Gastrocnemius medialis (tissue), 4 donors: ENCODE results near the gene MRC1. TPM values are rescaled to one million over a fixed set of nuclear protein-coding genes. Genes with fewer than 3 reads are reported as not detected.

Experiments
- ATAC-seq, 2 donors: fragments of 150-250 bp; one replicate each; pipeline ENCODE4 v1.9.1; 2016
- DNase-seq, 2 donors: peaks; one replicate each; pipeline ENCODE4 v3.0.0-alpha.2; 2019
- H3K27ac ChIP-seq, 4 donors: fragments of 200-600 bp; sonication (generic); 1 replicate in 1 of 4; 2 replicates in 3 of 4; pipeline ENCODE4 v1.5.1; 2016 to 2018; ENCODE audit warnings: mild to moderate bottlenecking in 2 of 4, moderate library complexity in 1 of 4
- H3K27me3 ChIP-seq, 3 donors: fragments of 200-600 bp; sonication (generic) in 2 of 3; 1 replicate in 1 of 3; 2 replicates in 2 of 3; pipeline versions ENCODE4 v1.5.1 to v1.6.0; 2016 to 2019; ENCODE audit warnings: mild to moderate bottlenecking in 1 of 3, moderate library complexity in 1 of 3
- H3K36me3 ChIP-seq, 2 donors: fragments of 200-600 bp; sonication (generic) in 1 of 2; one replicate each; pipeline ENCODE4 v1.5.1; 2017 to 2018
- H3K4me1 ChIP-seq, 2 donors: fragments of 200-600 bp; sonication (generic) in 1 of 2; one replicate each; pipeline ENCODE4 v1.5.1; 2016 to 2017; ENCODE audit warnings: mild to moderate bottlenecking in 2 of 2
- H3K4me3 ChIP-seq, 4 donors: fragments of 200-600 bp; sonication (generic) in 3 of 4; 1 replicate in 1 of 4; 2 replicates in 3 of 4; pipeline ENCODE4 v1.5.1; 2016 to 2019; ENCODE audit warnings: mild to moderate bottlenecking in 2 of 4
- H3K9me3 ChIP-seq, 3 donors: fragments of 200-600 bp; sonication (generic) in 2 of 3; 1 replicate in 1 of 3; 2 replicates in 2 of 3; pipeline ENCODE4 v1.5.1; 2016 to 2019
- POLR2A ChIP-seq, 2 donors: fragments of 450-650 bp; IDR thresholded peaks; one replicate each; pipeline ENCODE4 v1.6.1; 2017; ENCODE audit warnings: antibody characterized with exemption in 2 of 2, mild to moderate bottlenecking in 2 of 2, moderate library complexity in 2 of 2
- in situ Hi-C, 4 donors: fragments of 200-750 bp; cut with MboI; loops; one replicate each; pipeline versions ENCODE4 v1.15.0 to v1.8.0; 2017; ENCODE audit warnings: low sequenced_read_pairs in 4 of 4
- intact Hi-C: fragments of 100-400 bp; cut with DNase I; formaldehyde crosslinking; loops from one replicate; pipeline ENCODE4 v1.15.1; 2023; ENCODE audit warnings: low total_unique reads
- total RNA-seq, 4 donors: library from RNA; depleted of rRNA; stranded (reverse); fragments of >200 nt; gene quantifications; one replicate each; pipeline versions ENCODE4 v1.1.0 to v1.2.3, GENCODE V29; 2016
- TF ChIP-seq, protein P1 (sequence below), 5 experiments: fragments of 450-650 bp in 3 of 5; fragments of 200-600 bp in 2 of 5; sonication (generic) in 2 of 5; IDR thresholded peaks in 4 of 5; conservative IDR thresholded peaks in 1 of 5; 1 replicate in 4 of 5; 2 replicates in 1 of 5; pipeline ENCODE4 v1.5.1; 2016 to 2019; ENCODE audit warnings: antibody characterized with exemption in 5 of 5, mild to moderate bottlenecking in 3 of 5, moderate library complexity in 3 of 5

Gene MRC1
- total RNA-seq, 4 donors from 2014 or later = 5.3 to 13.6 (median 9.3) TPM

DNA sequence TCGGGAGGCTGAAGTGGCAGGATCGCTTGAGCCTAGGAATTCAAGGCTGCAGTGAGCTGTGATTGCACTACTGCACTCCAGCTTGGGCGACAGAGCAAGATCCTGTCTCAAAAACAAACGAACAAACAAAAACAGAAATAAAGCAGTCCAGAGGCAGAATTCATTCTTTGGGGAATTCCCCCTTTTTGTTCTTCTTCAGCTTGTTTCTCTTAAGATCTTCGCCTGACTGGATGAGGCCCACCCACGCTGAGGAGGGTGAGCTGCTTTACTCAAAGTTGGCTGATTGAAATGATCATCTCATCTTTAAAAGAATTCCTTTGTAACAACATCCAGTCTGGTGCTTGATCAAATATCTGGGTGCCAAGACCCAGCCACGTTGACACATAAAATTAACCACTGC is 10.7 kb downstream of the MRC1 start:
- in situ Hi-C loops = no loop called here
- Histone ChIP-seq H3K27ac (no peak overlapping the region), H3K4me3 (no peak overlapping the region), H3K9me3 (no peaks in the 10 kb centered on the region), H3K4me1 (no peaks in the 10 kb centered on the region), H3K27me3 (no peaks in the 10 kb centered on the region), H3K36me3 (no peaks in the 10 kb centered on the region)
- no peak for DNase-seq
- ATAC-seq = no peak
- intact Hi-C loops = no loop called here
- no peak for TF ChIP-seq POLR2A (IDR thresholded peaks at IDR 0.05)
- TF ChIP-seq, protein P1, sequence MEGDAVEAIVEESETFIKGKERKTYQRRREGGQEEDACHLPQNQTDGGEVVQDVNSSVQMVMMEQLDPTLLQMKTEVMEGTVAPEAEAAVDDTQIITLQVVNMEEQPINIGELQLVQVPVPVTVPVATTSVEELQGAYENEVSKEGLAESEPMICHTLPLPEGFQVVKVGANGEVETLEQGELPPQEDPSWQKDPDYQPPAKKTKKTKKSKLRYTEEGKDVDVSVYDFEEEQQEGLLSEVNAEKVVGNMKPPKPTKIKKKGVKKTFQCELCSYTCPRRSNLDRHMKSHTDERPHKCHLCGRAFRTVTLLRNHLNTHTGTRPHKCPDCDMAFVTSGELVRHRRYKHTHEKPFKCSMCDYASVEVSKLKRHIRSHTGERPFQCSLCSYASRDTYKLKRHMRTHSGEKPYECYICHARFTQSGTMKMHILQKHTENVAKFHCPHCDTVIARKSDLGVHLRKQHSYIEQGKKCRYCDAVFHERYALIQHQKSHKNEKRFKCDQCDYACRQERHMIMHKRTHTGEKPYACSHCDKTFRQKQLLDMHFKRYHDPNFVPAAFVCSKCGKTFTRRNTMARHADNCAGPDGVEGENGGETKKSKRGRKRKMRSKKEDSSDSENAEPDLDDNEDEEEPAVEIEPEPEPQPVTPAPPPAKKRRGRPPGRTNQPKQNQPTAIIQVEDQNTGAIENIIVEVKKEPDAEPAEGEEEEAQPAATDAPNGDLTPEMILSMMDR (IDR thresholded peaks at IDR 0.05 in 4 of 5, conservative IDR thresholded peaks at IDR 0.05 in 1 of 5) = no peak

DNA sequence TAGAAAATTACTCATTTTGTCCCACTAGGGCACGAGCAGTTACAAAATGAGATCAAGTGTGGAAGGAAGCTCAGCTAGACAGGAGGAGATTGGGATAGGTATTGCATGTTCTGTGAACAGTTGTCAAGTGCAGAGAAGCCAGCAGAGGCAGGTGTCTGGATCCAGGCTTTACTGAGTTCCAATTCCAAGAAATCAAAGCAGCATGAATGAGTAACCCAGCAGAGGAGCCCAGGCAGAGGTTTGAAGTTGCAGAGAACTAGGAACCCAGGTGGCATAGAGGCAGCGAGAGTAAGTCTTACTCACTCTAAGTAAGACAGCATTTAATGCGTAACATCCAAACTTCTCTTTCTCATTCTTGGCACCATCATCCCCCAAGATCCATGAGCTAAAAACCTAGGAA is 11.8 kb downstream of the MRC1 start:
- no peak for TF ChIP-seq POLR2A (IDR thresholded peaks at IDR 0.05)
- TF ChIP-seq, protein P1 (IDR thresholded peaks at IDR 0.05 in 4 of 5, conservative IDR thresholded peaks at IDR 0.05 in 1 of 5) = no peak
- Histone ChIP-seq H3K4me3 (no peak overlapping the region), H3K4me1 (no peaks in the 10 kb centered on the region), H3K36me3 (no peaks in the 10 kb centered on the region), H3K27ac (no peak overlapping the region), H3K9me3 (no peaks in the 10 kb centered on the region), H3K27me3 (no peaks in the 10 kb centered on the region)
- in situ Hi-C loops = no loop called here
- intact Hi-C loops = no loop called here
- ATAC-seq (peak in 1 of 2 donors; percentile 33), DNase-seq (no peak)

DNA sequence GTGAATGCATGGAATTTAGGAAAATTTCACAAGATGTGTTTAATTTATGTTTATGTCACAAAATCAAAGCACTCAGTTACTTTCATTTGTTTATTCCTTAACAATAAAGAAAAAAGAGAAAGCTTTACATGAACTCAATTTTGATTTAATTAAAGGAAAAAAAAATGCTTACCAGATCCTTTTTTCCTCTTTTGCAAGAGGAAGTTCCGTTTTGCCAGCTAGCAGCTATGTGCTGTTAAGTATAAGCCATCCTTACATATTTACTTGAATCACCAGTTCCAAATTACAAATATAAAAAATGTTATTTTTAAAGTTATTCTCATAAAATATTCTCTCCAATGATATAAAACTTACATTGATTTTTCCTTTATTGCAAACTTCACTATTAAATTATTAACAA is 12.7 kb downstream of the MRC1 start:
- H3K27me3 ChIP-seq = no peaks in the 10 kb centered on the region
- H3K4me3 ChIP-seq = no peak overlapping the region
- H3K9me3 ChIP-seq = no peaks in the 10 kb centered on the region
- H3K4me1 ChIP-seq = no peaks in the 10 kb centered on the region
- TF ChIP-seq, protein P1 (IDR thresholded peaks at IDR 0.05 in 4 of 5, conservative IDR thresholded peaks at IDR 0.05 in 1 of 5) = no peak
- no peak for TF ChIP-seq POLR2A (IDR thresholded peaks at IDR 0.05)
- no peaks in the 10 kb centered on the region for H3K36me3 ChIP-seq
- in situ Hi-C loops = no loop called here
- no peak overlapping the region for H3K27ac ChIP-seq
- intact Hi-C loops = no loop called here
- no peak for DNase-seq
- no peak for ATAC-seq

DNA sequence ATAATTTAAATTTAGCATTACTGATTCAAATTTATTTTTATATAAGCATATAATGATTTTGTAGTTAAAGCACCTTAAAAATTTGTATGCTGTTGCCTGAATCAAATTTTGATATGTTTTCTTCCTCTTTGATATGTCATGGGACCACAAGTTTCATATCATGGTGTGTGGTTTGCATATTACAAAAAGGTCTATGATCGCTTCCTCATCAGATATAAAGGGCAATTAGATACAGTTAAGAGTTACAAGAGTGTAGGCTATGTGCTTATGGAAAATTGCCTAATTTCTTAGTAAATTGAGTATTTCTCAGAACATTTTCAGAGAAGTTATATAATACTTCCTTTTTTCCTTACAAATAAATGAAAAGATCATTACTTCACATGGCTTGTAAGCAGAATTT is 22.2 kb downstream of the MRC1 start:
- no peak overlapping the region for H3K4me3 ChIP-seq
- H3K27ac ChIP-seq = no peak overlapping the region
- H3K9me3 ChIP-seq = no peaks in the 10 kb centered on the region
- TF ChIP-seq, protein P1 (IDR thresholded peaks at IDR 0.05 in 4 of 5, conservative IDR thresholded peaks at IDR 0.05 in 1 of 5) = no peak
- TF ChIP-seq POLR2A (IDR thresholded peaks at IDR 0.05) = no peak
- no peaks in the 10 kb centered on the region for H3K4me1 ChIP-seq
- no peaks in the 10 kb centered on the region for H3K36me3 ChIP-seq
- DNase-seq (no peak), ATAC-seq (no peak)
- H3K27me3 ChIP-seq = peaks cover 0 to 2% (median 0%) of the 10 kb centered on the region in 3 donors
- in situ Hi-C loops = no loop called here
- intact Hi-C loops = no loop called here

DNA sequence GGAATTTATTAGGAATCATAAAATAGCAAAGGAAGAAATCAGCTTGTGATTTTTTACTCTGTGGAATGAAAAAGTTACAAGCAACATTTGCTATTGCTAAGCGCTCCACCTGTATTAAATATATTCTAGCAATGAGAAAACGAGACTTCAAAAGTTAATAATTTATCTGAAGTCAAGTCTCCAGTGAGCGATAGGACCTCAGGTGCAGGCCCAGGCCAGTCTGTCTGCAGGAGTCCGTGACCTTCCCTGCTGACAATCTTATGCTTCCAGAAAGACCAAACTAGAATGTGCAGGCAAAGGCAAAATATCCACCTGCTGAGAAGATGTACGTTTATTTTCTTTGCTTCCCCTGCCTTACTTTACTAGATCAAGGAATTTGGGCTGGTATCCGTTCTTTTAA is 22.7 kb downstream of the MRC1 start:
- peaks cover 0 to under 1% of the 10 kb centered on the region in 2 donors for H3K4me1 ChIP-seq
- intact Hi-C loops (no loop called here), in situ Hi-C loops (no loop called here)
- no peak overlapping the region for H3K4me3 ChIP-seq
- peaks cover 0 to 2% (median 0%) of the 10 kb centered on the region in 3 donors for H3K27me3 ChIP-seq
- no peaks in the 10 kb centered on the region for H3K9me3 ChIP-seq
- TF ChIP-seq, protein P1 (IDR thresholded peaks at IDR 0.05 in 4 of 5, conservative IDR thresholded peaks at IDR 0.05 in 1 of 5) = no peak
- no peak for TF ChIP-seq POLR2A (IDR thresholded peaks at IDR 0.05)
- H3K36me3 ChIP-seq = no peaks in the 10 kb centered on the region
- ATAC-seq (no peak), DNase-seq (no peak)
- no peak overlapping the region for H3K27ac ChIP-seq
